CD4-positive, alpha-beta T cell treated with Interleukin-4 for 4 hours (primary cell): Measurements from ENCODE around the gene PPP6R3.

ENCODE experiments used
- DNase-seq: peaks from one replicate; pipeline ENCODE4 v3.0.0-alpha.2; 2020

The PPP6R3 gene

DNA sequence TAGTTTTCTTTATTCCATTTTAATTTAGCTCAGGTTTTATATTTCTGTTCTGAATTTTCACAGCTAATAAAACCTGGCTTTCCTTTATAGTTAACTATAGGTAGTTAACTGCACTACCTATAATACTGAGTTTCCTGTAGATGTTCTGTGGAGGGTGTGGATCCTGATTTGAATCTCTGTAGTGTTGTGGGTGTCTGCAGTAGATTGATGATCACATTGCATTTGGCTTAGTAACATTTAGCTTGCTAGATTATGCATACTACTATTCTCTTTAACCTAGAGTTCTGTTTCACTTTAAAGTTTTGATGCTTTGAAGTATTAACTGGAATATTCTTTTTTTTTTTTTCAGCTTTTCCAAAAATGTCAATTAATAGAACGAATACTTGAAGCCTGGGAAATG lies 110.1 kb downstream of the PPP6R3 start:
- DNase-seq = no peak

DNA sequence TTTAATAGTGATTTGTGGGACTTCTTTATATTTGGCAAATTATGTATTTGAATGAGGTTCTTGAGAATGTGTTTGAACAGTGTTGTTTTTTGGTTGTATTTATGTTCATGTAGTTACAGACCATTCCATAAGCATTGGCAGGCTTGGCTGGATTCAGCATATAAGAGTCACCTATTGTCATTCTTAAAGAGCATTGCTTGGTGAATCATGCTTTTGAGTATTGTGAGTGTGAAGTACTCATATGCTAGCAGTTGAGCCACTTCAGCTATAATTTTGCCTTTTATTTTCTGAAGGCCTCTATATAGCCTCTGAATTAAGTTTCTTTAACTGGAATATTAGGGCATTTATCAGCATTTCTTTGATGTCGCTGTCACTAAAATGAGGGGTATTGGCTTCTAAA lies 113.8 kb downstream of the PPP6R3 start:
- no peak for DNase-seq

- DNase-seq = no peak
Observed at GRCh38 chr11:68575025-68575665, 114.6 kb downstream of the PPP6R3 start.

- no peak for DNase-seq
Observed at GRCh38 chr11:68579455-68579854, 118.9 kb downstream of the PPP6R3 start.

GRCh38 chr11:68581439-68581838 lies 120.9 kb downstream of the PPP6R3 start:
- DNase-seq = no peak

DNA sequence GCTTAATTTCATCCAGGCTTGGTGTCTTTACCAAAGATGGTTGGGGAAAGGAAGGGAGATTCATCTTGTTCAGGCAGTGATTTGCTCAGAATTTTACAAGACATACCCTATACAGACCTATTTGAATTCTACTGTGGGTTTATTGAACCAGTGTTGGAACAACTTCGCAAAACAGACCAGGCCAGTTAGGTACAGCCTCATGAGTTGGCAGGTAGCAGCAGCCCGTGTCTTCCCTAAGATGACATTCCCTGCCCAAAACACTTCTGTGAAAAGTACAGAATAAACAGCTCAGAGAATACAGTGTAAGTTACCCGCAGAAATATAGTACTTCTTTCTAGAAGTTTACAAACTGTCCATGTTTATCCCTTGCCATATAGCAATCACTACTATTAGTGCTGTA lies 121.3 kb downstream of the PPP6R3 start:
- no peak for DNase-seq

- DNase-seq = no peak
Observed at GRCh38 chr11:68582416-68583040, 122.0 kb downstream of the PPP6R3 start.

DNA sequence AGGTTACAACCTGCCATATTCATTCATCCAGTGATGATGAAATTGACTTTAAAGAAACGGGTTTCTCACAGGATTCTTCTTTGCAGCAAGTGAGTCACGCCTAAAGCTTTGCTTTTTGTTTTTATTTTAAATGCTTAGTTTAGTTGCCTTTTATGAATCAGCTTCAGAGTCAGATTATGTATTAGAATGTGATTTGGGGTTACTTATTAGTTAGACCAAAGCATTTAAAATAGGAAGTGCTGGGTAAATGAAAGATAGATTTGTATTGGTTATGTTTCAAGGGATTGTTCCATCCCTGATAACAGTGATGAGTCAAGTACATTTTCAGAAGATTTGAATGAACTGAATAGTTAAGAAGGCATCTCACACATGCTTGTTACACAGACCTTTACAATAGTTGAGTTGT lies 122.5 kb downstream of the PPP6R3 start:
- no peak for DNase-seq

DNA sequence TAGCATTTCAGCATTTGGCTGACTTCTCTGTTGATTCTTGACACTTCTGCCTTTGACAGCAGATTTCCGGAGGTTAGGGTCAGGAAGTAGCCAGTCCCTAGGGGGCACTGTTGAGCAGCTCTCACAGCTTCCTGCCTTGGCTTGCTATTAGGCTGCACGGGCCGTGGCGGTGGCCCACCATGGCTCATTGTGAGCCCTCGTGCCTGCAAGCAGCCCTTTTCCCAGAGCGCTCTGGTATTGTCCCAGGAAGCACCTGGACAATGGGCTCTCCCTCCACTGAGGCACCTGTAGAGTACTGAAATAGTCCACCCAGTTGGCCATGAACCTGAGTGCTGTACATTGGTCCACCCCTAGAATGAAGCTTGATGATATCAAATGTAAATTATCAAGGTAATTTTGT lies 123.5 kb downstream of the PPP6R3 start:
- peak; percentile 20 for DNase-seq

- DNase-seq = no peak
Observed at GRCh38 chr11:68584991-68585524, 124.5 kb downstream of the PPP6R3 start.

- DNase-seq = no peak
Observed at GRCh38 chr11:68589547-68590216, 129.1 kb downstream of the PPP6R3 start.

DNA sequence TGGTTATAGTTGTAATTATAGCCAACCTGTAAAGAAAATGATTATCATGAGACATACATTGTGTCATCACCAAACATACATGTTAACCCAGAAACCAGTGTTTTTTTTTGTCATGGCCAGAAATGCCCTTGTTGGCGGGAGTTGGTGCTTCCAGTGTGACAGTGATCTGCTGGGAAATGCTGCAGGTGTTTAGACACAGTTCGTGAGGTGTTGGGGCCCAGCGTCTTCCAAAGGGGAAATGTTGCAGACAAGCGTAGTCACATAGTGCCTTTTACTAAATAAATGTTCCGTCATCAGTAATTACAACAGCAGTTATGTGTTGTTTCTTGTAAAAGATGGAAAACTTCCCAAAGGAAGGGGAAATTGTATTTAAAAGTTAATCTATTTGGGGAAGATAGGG lies 131.2 kb downstream of the PPP6R3 start:
- DNase-seq = no peak

GRCh38 chr11:68593441-68593840 lies 132.9 kb downstream of the PPP6R3 start:
- DNase-seq = no peak

DNA sequence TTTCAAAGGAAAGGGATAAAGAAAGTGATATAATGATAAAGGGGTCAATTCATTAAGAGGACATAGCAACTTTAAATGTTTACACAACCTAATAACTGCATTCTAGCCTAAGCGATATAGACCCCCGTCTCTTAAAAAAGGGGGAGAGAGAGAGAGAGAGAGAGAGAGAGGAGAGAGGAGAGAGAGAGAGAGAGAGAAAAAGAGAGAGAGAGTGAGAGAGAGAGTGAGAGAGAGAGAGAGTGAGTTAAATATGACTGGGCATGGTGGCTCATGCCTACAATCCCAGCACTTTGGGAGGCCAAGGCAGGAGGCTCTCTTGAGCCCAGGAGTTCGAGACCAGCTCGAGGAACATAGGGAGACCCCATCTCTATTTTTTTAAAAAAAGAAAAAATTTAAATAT lies 133.6 kb downstream of the PPP6R3 start:
- DNase-seq = no peak

- DNase-seq = no peak
Observed at GRCh38 chr11:68596231-68596630, 135.7 kb downstream of the PPP6R3 start.

GRCh38 chr11:68598816-68599653 lies 138.5 kb downstream of the PPP6R3 start:
- no peak for DNase-seq

DNA sequence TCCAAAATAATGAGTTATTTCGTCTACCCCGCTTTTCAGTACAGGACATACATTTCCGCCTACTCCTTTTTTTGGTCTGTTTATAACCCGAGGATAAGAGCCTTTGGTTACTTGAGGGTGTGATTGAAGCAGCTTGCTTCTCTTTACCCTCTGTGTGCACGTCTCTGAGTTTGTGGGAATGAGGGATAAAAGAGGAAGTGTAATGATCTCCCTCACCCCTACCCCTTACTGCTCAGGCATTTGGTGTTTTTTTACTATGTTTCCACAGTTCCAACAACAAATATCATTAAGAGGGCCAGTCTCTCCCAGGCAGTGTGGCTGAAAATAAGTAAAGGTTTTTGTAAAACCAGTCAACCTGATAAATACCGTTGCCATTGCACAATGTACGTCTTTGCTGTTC lies 140.6 kb downstream of the PPP6R3 start:
- no peak for DNase-seq

DNA sequence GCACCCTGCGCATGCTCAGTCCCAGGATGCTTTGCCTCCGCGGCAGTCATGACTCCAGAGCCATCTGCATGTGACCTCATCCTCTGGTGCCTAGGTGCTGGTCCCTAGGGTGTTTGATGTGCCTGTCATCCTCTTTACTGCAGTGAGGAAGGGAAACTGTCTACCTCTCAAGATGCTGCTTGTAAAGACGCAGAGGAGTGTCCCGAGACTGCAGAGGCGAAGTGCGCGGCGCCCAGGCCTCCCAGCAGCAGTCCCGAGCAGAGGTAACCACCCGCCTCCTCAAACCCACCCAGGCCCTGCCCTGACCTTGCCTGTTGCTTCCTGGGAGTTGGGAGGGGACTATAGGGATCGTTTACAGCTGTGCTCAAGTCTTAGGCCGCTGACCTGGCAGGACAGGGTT lies 149.2 kb downstream of the PPP6R3 start:
- no peak for DNase-seq

DNA sequence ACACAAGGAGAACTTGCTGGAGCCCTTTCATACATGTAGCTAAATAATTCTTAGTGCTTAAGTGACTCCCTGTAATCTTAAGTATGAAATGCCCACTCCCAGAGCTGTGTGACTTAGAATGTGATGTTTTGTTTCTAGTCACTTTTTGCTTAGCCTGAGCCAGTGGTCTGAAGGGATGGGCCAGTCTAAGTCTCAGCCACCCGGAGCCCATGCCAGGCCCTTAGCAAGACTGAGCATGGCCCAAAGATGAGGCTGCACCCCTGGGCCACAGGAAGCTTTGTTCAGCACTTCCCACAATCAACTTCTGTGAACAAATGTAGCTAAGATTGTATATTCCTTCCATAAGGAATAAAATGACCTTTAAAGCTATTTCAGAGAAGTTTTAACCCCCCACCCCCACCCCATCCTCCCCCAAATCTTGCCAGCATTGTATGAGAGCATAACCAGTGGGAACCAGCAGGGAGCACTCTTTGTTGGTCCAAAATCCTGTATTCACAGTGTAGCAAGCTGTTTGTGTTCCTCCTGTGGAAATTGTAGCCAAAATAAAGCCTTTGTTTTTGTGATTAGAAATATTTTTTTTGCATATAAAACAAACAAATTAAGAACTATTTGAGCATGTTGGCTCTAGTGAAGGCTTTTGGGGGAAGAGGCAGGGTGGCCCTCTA lies 150.0 kb downstream of the PPP6R3 start:
- DNase-seq = no peak

DNA sequence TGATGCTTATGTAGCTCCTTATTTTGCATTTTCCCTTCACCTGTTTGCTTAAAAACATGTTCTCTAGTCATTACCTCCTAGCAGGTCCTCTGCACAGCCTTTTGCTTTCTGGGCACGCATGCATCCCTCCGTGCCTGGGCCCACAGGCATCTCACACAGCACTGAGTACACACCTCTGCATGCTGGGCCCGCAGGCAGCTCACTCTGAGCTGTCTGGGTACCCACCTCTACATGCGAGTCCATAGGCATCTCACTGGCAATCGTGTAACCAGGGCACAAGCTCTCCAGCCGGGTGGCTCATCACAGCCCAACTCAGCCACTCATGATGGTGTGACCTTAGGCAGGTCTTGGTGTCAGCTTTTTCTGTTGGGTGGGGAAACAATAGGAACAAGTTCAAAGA lies 155.1 kb downstream of the PPP6R3 start:
- no peak for DNase-seq

GRCh38 chr11:68617925-68618809 lies 157.6 kb downstream of the PPP6R3 start:
- DNase-seq = no peak

DNA sequence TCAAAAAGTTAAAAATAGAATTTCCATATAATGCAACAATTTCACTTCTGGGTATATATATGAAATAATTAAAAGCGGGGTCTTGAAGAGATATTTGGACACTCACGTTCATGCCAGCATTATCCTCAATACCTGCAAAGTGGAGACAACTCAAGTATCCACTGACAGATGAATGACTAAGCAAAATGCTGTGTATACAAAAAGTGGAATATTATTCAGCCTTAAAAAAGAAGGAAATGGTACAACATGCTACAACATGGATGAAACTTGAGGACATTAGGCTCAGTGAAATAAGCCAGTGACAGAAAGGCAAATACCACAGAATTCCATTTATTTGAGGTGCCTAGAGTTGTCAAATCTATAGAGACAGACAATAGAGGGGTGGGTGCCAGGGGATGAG lies 161.3 kb downstream of the PPP6R3 start:
- no peak for DNase-seq
